HUES48 (cell line): ENCODE data around the gene SMIM22.

Experiments used
- H3K27ac ChIP-seq: one replicate; pipeline ENCODE4 v1.7.0; 2013; ENCODE audit warnings: low read depth, low read length, inconsistent platforms
- H3K27me3 ChIP-seq: 2 replicates; pipeline ENCODE4 v1.6.1; 2013; ENCODE audit warnings: mild to moderate bottlenecking, low read length; ENCODE audit not compliant: control insufficient read depth, insufficient read depth
- H3K36me3 ChIP-seq: 2 replicates; pipeline ENCODE4 v1.6.1; 2013; ENCODE audit warnings: low read length; ENCODE audit not compliant: control insufficient read depth, insufficient read depth
- H3K4me1 ChIP-seq: 2 replicates; pipeline ENCODE4 v1.6.1; 2013; ENCODE audit warnings: mild to moderate bottlenecking, low read length; ENCODE audit not compliant: control insufficient read depth, insufficient read depth
- H3K4me3 ChIP-seq: 2 replicates; pipeline ENCODE4 v1.5.1; 2013; ENCODE audit warnings: mild to moderate bottlenecking, low read depth, low read length
- H3K9ac ChIP-seq: 2 replicates; pipeline ENCODE4 v1.6.1; 2013; ENCODE audit warnings: mild to moderate bottlenecking, low read depth, low read length, moderate library complexity
- H3K9me3 ChIP-seq: 2 replicates; pipeline ENCODE4 v1.6.1; 2013; ENCODE audit warnings: low read length; ENCODE audit not compliant: control insufficient read depth, insufficient read depth

SMIM22 gene

GRCh38 chr16:4831616-4832015 lies 36.4 kb downstream of the SMIM22 start:
- Histone ChIP-seq H3K4me1 (no peaks in the 10 kb centered on the region), H3K27me3 (no peaks in the 10 kb centered on the region), H3K27ac (no peak overlapping the region), H3K36me3 (peaks cover 88% of the 10 kb centered on the region), H3K9ac (no peak overlapping the region), H3K4me3 (no peak overlapping the region), H3K9me3 (no peaks in the 10 kb centered on the region)

- no peak overlapping the region for H3K27ac ChIP-seq
- no peaks in the 10 kb centered on the region for H3K9me3 ChIP-seq
- no peak overlapping the region for H3K9ac ChIP-seq
- H3K4me1 ChIP-seq: no peaks in the 10 kb centered on the region
- H3K36me3 ChIP-seq: peaks cover 86% of the 10 kb centered on the region
- H3K27me3 ChIP-seq: no peaks in the 10 kb centered on the region
- no peak overlapping the region for H3K4me3 ChIP-seq
Observed at GRCh38 chr16:4832698-4833343, 37.7 kb downstream of the SMIM22 start.

- H3K27ac ChIP-seq: no peak overlapping the region
- H3K4me1 ChIP-seq: no peaks in the 10 kb centered on the region
- H3K4me3 ChIP-seq: no peak overlapping the region
Observed at GRCh38 chr16:4833584-4833983, 38.4 kb downstream of the SMIM22 start.

DNA sequence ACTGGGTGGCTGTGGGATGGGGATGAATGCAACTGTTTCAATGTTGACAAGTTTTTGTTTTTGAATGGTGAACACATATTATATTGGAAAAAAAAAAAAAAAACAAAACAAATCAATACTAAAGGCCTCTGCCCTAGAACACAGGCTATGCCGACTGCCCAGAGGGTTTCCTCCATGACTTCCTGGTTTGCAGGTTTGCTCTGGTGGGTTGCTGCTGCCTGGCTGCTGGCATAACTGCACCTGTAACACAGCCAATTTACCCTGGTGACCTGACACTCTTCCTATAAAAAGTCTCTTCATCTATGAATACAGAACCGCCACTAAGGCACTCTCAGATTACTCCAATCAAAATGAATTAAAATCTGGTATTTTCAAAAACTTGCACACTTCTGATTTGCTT lies 41.6 kb downstream of the SMIM22 start:
- Histone ChIP-seq H3K9me3 (no peaks in the 10 kb centered on the region), H3K36me3 (peaks cover 87% of the 10 kb centered on the region), H3K9ac (no peak overlapping the region), H3K27ac (no peak overlapping the region), H3K27me3 (no peaks in the 10 kb centered on the region), H3K4me3 (no peak overlapping the region), H3K4me1 (no peaks in the 10 kb centered on the region)

More at GRCh38 chr16:4833584-4833983, 38.4 kb downstream of the SMIM22 start:
- H3K9me3 ChIP-seq: no peaks in the 10 kb centered on the region
- H3K27me3 ChIP-seq: no peaks in the 10 kb centered on the region
- H3K9ac ChIP-seq: no peak overlapping the region
- H3K36me3 ChIP-seq: peaks cover 86% of the 10 kb centered on the region

- Histone ChIP-seq H3K9ac (no peak overlapping the region), H3K4me3 (no peak overlapping the region), H3K9me3 (no peaks in the 10 kb centered on the region), H3K36me3 (peaks cover 84% of the 10 kb centered on the region), H3K27me3 (no peaks in the 10 kb centered on the region), H3K4me1 (no peaks in the 10 kb centered on the region), H3K27ac (no peak overlapping the region)
Observed at GRCh38 chr16:4837733-4838501, 42.7 kb downstream of the SMIM22 start.

- H3K36me3 ChIP-seq: peaks cover 83% of the 10 kb centered on the region
- no peak overlapping the region for H3K27ac ChIP-seq
- H3K27me3 ChIP-seq: no peaks in the 10 kb centered on the region
- no peaks in the 10 kb centered on the region for H3K4me1 ChIP-seq
- no peak overlapping the region for H3K4me3 ChIP-seq
- H3K9me3 ChIP-seq: no peaks in the 10 kb centered on the region
- no peak overlapping the region for H3K9ac ChIP-seq
Observed at GRCh38 chr16:4839942-4840341, 44.8 kb downstream of the SMIM22 start.

DNA sequence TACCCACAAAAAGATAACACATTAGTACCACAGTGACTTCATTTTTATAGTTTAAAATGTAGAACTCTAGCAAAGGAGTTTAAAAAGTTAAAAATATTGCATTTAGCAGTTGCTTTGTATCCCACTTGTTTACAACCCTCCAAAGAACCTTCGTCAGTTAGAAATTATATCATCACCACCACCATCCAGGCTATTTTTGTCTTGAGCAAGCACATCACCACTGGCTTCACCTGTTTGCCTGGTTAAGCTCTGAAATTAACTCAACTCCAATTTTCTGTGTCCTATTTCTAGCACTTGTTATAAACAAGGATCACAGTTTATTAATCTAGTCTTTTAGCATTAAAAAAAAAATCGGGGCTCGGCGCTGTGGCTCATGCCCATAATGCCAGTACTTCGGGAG lies 45.8 kb downstream of the SMIM22 start:
- H3K27ac ChIP-seq: no peak overlapping the region
- peaks cover 89% of the 10 kb centered on the region for H3K36me3 ChIP-seq
- H3K4me1 ChIP-seq: peaks cover 2% of the 10 kb centered on the region; the same call in 1 of the 2 replicates
- no peaks in the 10 kb centered on the region for H3K9me3 ChIP-seq
- H3K9ac ChIP-seq: no peak overlapping the region
- H3K27me3 ChIP-seq: no peaks in the 10 kb centered on the region
- H3K4me3 ChIP-seq: no peak overlapping the region
